HCEC 1CT (cell line): ENCODE measurements around the gene RBM20.
"Not testable (repeated sequence)": the region's sequence is repeated elsewhere in the genome, so short reads cannot be mapped to it uniquely, and the experiment has no call there.

ENCODE experiments used
- DNase-seq: peaks from one replicate; pipeline ENCODE4 v3.0.0-alpha.2; 2017

Gene RBM20

DNA sequence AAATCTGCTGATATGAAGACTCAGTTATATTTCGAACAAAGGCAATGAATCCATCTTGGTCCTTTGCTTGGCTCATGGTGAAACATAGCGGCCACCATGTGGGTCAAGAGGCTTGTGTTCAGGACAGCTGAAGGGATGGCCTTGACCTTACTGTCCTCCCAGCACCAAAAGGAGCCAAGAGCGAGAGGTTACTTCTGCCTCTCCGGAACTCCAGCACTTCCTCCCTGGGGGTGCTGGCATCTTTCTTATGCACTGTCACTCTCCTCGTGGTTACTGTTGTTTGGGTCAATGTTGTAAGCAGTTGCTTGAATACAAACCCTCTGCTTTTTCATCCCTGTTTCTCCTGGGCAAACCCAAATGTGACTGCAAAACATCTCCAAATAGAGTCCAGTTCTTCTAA, 100.6 kb downstream of the RBM20 start:
- DNase-seq = no peak

DNA sequence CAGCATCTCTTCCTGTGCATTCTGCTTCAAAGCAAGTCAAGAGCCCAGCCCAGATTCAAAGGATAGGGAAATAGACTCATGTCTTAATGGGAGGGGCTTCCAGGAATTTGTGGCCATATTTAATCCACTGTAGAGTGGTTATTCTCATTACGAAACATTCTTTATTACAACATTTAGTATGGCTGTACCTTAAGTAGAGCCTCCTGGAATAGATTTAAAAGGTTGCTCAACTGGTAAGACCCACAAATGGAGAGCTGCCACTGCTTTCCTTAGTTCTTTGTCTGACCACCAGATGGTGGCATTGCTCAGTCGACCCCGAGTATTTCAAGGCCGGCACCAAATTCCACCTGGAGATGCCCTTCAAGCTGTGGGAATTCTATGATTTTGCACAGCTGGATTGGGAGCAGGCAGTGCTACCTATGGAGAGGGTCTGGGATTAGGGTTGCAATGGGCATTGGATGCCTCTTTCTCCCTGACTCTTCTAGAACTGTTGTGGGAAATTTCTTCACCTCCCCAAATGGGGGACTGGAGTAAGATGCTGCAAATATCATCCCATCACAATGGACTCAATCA, 102.2 kb downstream of the RBM20 start:
- DNase-seq = peak; percentile 68

DNA sequence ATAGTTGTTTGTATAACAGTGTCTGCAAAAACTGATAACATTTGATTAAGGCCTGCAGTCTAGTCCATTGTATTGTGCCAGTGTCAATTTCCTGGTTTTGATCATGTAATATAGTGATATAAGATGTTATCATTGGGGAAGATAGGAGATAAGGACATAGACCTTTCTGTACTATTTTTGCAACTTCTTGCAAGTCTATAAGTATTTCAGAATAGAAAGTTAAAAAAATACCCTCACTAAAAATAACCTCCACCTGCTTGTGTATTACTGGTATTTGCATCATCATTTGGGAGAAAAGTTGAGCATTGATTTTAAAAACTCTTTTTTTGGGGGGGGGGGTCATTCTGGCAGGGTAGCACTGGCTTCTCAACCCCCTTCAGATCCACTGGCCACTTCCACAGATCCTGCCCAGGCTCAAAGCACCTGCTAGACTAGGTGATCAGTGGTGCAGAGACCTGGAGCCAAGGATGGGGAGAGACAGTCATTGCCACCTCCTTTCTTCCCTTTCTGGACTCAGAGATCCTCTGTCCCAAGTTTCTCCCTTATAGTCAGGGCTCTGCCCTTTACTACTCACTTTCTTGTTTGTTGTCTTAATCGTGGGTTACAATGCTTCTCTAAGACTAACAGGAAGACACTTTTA, 103.0 kb downstream of the RBM20 start:
- DNase-seq = no peak

DNA sequence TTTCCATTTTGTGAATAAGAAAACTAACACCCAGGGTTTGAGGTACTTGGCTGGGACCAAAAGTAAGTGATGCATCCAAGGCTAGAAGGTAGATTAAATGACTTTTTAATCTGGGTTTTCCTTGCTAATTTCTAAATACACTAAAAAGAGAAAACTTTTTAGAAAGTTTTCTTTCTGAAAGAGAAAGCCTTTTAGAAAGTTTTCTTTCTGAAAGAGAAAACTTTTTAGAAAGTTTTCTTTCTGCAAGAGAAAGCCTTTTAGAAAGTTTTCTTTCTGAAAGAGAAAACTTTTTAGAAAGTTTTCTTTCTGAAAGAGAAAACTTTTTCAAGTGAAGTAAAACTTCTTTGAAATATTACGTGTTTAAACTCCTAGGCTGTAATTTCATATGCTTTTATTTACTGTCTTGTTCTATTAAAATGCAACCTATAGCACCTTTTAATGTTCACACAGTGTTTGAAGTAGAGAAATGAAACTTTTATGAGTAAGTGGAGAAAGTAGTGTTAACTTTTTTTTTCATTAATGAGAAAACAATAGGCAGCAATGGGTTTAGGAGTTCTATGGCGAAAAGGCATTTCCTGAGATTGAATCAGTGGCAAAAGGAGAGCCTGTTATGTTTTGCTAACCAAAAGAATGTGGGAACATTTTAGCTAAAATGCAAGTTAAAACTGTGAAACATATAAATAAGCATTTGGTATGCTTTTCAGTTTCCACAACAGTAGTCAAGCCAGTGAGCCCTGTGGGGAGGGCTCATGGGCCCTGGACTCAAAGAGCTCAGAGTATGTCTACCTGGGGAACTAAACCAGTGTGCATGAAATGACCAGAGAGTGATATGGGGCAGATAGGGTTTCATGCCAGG, 103.7 kb downstream of the RBM20 start:
- no peak for DNase-seq

DNA sequence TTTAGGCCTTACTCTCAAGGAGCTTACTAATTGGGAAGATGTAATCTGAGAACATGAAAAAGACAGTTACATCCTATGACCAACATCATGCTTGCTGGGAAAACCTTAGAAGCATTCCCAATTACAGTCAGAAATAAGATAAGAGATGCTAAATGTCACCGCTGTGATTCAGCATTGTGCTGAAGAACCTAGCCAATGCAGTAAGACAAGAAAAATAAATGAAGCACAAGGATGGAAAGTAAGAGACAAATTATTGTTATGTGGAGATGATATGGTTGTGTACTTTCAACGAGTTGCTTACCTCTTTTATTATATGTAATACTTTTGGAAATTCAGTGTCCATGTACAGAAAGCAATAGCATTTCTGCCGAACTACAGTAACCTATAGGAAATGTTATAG, 104.8 kb downstream of the RBM20 start:
- DNase-seq = no peak

DNA sequence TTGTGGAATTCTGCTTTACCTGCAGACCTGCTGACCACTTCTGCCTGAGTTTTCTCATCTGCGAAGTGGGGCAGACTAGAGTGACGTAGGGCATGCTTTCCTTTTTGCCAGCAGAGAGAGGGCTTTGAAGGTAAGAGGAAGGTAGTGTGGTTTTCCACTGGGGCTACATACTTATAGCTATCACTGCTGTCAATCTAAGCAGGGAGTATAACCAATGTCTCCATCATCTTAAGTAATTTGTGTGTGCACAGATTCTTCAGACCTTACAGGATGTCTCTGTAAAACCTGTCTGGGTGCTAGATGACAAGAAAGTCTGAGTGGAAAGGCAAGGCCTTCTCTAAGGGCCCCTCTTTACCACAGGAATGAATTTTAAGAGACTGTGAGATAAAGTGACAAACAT, 106.8 kb downstream of the RBM20 start:
- DNase-seq = no peak

DNA sequence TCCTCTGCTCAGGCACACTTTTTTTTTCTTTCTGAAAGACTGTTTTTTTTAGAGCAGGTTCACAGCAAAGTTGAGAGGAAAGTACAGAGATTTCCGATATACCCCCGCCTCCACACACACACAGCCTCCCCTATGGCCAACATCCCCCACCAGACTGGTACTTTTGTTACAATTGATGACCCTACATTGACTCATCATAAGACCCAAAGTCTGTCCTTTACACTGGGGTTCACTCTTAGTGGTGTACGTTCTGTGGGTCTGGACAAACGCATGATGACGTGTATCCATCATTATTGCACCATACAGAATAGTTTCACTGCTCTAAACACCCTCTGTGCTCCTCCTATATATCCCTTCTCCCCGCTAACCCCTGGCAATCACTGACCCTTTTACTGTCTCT, 107.7 kb downstream of the RBM20 start:
- no peak for DNase-seq

DNA sequence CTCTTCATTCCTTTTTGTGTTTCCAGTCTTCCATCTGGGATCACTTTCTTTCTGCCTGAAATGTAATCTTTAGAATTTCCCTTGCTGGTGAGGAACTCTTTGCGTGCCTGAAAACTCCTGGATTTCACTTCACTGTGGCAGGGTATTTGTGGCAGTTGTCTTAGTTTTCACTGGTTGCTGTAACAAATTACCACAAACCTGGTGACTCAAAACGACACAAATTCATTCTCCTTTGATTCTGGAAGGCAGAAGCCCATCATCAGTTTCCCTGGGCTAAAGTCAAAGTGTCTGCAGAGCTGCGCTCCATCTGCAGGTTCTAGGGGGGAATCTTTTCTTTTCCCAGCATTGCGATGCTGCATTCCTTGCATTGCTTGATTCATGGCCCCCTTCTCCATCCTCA, 109.3 kb downstream of the RBM20 start:
- no peak for DNase-seq

DNA sequence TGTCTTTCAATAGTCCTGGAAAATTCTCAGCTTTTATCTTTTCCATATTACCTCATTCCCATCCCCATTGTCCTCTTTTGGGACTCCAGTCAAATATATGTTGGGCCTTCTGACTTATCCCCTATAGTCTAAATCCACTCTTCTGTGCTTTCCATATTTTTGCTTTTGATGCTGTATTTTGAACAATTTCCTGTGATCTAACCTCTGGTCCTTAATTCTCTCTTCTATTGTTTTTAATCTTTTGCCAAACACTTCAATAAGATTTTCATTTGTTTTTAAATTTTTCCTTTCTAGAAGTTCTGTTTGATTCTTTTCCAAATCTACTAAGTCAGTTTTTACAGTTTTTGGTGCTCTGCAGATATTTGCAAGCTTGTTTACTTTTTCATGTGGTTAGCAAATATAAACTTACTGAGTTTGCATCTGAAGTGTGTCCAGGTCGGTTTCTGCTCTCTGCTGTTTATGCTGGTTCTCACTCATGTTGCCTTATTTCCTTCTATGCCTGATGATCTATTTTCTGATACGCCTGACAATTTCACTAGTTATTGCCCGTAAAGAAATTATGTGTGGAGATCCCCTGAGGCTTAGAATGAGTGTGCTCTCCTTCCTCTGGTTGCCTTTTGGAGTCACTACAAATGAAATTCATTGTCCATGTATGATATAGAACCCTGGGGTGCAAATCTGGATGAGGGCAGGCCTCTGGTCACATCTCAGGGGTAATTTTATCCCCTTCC, 110.4 kb downstream of the RBM20 start:
- no peak for DNase-seq

DNA sequence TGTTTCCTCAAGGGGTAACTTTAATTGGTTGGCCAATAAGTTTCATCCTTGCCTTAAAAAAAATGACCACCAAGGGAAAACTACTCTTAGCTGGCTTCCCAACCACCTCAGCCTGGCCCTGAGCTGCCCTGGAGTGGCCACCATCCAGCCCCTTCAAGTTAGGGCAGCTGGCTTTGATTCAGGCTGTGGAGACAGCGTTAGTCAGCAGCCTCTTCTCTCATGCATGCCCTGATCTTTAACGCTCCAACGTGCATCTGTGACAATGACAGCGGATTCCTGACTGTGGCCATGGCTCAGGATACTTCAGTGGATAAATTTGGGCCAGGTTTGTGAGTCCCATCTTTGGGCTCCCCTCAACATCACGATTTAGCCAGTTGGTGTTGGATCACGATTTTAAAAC, 111.6 kb downstream of the RBM20 start:
- DNase-seq = no peak

DNA sequence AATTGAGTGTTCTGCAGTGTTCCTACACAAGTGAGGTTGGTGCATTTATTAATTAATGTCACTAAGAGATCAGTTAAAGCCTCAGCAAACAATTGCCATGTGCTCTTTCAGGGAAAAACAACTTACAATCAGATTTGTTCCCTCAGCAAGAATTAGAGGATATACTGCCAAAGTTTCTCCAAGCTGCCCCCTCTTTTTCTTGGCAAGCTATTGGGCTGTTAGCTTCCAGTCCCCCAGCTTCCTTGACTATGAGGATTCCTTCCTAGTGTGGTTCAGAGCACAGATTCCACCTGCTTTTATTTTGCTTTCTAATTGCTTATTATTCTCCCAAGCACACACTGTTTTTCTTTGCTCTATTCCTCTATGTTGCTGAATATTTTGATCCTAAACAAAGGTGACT, 112.7 kb downstream of the RBM20 start:
- no peak for DNase-seq

DNA sequence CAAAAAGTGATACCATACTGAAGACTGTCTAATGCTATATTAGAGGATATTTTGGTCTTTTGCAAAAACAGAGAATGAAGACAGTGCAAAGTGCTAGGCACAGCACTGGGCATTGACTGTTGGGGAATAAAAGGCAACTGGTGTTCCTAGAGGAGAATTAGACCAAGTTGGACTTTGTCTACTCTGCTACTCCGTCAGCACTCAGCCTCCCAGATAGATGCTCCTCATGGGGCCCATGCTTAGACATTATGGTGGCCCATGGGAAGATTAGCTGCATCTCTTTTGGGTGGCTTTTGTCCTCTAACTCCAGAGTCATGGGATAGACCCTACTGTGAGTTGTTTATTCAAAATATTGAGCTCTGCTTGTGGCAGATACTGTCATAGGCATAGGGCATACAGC, 113.5 kb downstream of the RBM20 start:
- no peak for DNase-seq

DNA sequence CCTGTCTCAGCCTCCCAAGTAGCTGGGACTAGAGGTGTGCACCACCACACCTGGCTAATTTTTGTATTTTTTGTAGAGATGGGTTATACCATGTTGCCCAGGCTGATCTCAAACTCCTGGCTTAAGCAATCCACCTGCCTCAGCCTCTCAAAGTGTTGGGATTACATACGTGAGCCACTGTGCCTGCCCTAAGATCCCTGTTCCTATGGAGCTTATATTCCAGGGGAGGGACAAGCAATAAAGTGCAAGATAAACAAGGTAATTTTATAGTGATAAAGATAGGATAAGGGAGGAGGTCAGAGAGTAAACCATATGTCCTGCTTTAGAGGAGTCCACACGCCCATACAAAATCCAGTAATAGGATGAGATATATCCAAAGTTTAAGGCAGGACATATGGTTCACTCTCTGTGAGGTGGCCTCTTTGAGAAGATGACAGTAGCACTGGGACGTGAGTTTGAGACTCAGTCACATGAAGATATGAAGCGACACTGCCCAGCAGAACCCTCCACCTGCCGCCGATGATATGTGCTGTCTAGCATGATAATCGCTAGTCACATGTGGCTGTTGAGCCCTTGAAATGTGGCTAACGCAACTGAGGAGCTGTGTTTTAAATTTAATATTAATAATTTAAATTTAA, 114.1 kb downstream of the RBM20 start:
- DNase-seq = no peak

DNA sequence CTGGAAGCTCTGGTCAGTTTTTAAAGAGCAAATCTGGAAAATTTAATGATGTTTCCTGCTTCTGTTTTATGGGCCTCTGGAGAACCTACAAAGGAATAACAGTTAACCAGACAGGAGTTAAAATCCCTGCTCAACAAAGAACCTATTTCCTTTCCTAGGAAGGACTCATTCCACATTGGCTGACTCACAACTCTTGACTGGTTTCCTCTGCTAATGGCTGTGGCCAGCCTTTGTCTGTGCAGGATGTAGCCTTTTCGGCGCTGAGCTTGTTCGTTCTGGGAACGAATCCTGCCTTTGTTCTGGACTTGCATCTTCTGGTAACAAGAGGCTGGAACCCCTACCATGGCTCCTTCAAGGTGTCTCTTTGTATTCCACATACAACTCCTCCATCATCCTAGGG, 114.8 kb downstream of the RBM20 start:
- DNase-seq = peak; percentile 17

DNA sequence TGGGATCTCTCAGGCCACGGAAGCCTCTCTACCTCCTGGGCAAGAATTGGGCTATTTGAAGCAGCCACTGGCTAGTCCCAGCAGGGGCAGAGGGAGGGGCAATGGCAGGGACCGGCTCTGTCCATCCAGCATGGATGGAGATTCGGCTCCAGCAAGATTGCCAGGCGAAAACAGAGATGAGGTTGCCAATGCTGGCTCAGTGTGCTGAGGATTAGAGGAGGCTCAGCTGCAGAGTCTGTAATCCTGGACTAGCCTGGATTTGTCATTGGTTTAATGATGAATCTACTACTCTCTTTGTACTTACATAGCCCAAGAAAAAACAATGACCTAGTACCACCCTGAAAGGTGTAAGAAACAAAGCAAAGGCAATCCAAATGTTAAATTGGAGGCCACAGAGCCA, 115.4 kb downstream of the RBM20 start:
- no peak for DNase-seq

DNA sequence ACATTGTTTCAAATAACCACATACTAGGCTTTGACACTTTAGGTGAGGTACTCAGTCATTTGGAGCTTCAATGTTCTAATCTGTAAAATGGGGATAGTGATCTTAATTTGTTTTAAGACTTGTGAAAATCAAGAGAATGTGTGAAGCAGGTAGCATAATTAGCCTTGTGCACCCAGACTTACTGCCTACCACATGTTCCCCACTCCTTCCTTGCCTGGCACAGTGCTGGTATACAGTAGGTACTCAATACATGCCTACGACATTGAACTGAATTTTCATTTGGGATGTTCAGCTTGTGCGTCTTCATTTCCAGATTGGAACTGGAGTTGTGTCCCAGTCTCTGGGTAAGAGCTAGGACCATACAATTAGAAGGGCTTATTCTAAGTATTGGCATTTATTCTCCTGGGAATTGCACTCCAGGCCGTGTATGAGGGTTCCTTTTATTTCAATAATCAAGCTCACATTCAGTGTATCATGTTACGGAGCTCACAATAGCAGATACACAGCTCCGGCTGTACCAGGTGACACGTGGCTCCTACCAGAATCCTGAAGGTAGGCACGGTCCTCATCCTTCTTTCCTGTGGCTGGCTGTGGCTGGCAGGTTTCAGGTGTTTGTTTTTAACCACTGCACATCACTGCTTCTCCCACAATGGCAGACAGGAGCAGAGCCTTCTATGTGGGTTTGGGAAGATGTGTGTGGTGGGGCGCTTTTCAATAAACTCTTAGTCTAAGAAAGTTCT, 118.1 kb downstream of the RBM20 start:
- DNase-seq = no peak

DNA sequence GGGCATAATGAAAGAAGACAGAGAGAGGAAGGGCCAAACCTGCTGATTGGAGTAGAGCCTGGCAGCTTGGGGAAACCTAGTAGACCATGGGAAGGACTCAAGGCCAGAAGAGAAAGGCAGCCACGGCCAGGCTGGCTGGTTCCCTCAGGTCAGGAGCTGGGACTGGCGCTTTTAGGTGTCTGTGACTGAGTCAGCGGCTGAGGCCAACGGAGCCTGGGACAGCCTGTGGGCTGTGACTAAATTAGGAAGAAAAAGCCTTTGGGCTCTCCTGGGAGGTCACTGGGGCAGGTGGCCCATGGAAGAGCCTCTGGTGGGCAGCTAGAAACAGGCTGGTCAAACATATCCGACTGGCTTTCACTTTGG, 118.7 kb downstream of the RBM20 start:
- DNase-seq = no peak

DNA sequence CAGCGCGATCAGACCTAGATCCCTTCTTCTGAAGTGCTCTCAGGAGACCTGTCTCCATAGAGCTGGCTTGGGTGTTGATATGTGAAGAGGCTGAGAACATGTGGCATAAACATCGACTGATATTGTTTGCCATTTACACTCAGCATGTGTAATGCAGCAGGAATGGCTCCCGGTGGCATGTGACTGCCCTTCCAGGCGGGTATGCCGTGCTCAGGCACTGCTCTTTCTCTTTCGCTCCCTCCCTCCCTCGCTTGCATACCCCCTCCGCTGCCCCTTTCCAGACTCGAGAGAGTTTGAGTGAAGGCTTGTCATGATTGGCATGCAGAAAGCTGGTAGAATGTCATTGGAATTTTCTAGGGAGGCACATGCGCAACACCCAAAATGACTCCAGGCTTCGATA, 120.2 kb downstream of the RBM20 start:
- no peak for DNase-seq

DNA sequence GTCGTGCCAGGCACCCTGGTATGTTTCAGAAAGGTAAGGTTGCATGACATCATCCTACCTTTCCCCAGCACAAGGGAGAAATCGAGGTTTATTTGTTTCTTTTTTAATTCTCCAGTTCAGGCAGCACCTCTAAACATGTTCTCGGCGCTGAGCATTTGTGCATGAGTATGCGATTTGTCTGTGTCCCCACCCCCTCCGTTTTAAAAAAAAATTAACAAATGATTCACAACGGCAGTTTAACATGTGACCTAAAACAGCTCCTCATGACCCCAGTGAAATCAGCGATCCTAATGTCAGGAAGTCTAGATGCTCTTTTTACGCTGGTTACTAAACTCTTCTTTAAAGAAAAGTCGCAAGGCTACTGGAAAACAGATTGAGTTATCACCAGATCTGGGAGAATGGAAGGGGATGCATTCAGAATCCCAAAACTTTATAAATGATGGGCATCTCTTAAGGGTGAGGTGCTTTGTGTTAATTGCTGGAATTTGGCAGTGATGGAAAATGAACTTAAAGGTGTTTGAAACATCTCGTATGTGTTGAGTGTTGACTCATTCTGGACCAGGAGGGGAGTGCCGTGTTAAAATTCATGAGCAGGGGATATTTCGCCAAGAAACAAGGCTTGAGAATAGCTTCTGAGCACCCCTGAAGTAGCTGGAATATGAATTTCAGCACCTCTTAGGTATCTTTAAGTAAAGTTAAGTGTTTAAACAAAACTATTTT, 120.8 kb downstream of the RBM20 start:
- no peak for DNase-seq

DNA sequence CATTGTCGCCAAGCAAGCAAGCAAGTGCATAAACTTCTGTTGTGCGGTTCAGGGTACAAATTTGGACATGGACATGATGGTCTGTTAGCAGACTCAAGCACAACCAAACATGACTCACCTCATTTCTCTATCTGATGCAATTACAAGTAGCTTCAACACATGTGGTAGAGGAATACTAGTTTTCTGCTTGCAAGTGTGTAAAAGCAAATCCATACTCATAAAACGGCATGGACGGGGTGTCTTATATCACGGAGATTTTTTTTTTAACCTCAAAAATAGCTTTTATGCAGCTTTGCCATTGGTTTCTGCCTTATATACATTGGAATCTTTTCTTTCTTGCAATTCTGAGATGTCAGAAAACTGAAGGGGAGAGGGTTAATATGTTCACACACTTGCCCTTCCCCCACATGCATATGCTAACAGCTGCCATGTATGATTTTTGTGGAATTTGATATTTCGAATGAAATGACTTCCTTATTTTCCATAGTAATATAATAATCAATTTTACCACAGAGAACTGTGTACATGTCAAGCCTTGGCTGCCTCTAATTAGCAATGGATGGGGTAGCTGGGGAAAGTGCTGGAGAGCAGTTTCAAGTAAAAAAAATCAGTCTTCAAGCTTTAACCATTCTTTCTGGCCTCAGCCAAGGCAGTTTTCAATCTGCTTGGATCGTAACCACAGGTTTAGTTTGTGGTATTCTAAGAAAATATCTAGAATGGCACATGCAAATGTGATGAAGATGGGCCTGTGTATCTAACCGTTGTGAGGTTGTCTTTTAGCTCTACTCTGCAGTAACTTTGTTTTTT, 121.6 kb downstream of the RBM20 start:
- DNase-seq = peak; percentile 10

DNA sequence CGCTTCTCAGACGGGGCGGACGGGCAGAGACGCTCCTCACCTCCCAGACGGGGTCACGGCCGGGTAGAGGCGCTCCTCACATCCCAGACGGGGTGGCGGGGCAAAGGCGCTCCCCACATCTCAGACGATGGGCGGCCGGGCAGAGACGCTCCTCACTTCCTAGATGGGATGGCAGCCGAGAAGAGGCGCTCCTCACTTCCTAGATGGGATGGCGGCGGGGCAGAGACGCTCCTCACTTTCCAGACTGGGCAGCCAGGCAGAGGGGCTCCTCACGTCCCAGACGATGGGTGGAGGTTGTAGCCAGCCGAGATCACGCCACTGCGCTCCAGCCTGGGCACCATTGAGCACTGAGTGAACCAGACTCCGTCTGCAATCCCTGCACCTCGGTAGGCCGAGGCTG, 123.5 kb downstream of the RBM20 start:
- DNase-seq = not testable (repeated sequence)
